GM06990 (cell line): ENCODE data around the gene VILL.
"Not testable (repeated sequence)": the region's sequence is repeated elsewhere in the genome, so short reads cannot be mapped to it uniquely, and the experiment has no call there.

Experiments used
- DNase-seq: peaks from one replicate; pipeline ENCODE4 v3.0.0-alpha.2; 2011; ENCODE audit not compliant: insufficient read length; ENCODE audit errors: extremely low read depth
- H3K27me3 ChIP-seq: replicated peaks from 2 replicates; pipeline ENCODE4 v1.6.0; 2011; ENCODE audit warnings: low read length; ENCODE audit not compliant: control insufficient read depth, insufficient read depth
- H3K36me3 ChIP-seq: 2 replicates; pipeline ENCODE4 v1.5.1; 2011; ENCODE audit warnings: low read length; ENCODE audit not compliant: control insufficient read depth, insufficient read depth
- H3K4me3 ChIP-seq: replicated peaks from 2 replicates; pipeline ENCODE4 v1.5.1; 2011; ENCODE audit warnings: low read depth, mild to moderate bottlenecking, control low read depth, low read length
- TF ChIP-seq, protein P1 (sequence below): IDR thresholded peaks from 2 replicates; pipeline ENCODE4 v1.5.1; 2011; ENCODE audit warnings: low read length, control low read depth, mild to moderate bottlenecking, inconsistent platforms; ENCODE audit not compliant: insufficient read depth, poor library complexity, severe bottlenecking

VILL gene

GRCh38 chr3:38043486-38043885, 52.9 kb downstream of the VILL start:
- no peaks in the 10 kb centered on the region; the same call in 1 of the 2 replicates for H3K27me3 ChIP-seq
- H3K36me3 ChIP-seq, result no peaks in the 10 kb centered on the region
- DNase-seq, result no peak
- H3K4me3 ChIP-seq, result no peak overlapping the region
- TF ChIP-seq, protein P1, sequence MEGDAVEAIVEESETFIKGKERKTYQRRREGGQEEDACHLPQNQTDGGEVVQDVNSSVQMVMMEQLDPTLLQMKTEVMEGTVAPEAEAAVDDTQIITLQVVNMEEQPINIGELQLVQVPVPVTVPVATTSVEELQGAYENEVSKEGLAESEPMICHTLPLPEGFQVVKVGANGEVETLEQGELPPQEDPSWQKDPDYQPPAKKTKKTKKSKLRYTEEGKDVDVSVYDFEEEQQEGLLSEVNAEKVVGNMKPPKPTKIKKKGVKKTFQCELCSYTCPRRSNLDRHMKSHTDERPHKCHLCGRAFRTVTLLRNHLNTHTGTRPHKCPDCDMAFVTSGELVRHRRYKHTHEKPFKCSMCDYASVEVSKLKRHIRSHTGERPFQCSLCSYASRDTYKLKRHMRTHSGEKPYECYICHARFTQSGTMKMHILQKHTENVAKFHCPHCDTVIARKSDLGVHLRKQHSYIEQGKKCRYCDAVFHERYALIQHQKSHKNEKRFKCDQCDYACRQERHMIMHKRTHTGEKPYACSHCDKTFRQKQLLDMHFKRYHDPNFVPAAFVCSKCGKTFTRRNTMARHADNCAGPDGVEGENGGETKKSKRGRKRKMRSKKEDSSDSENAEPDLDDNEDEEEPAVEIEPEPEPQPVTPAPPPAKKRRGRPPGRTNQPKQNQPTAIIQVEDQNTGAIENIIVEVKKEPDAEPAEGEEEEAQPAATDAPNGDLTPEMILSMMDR, result no peak

GRCh38 chr3:38046027-38046426, 55.4 kb downstream of the VILL start:
- Histone ChIP-seq H3K36me3 (no peaks in the 10 kb centered on the region), H3K27me3 (no peaks in the 10 kb centered on the region), H3K4me3 (no peak overlapping the region)
- no peak for DNase-seq
- TF ChIP-seq, protein P1, result no peak

GRCh38 chr3:38046821-38047220, 56.2 kb downstream of the VILL start:
- Histone ChIP-seq H3K4me3 (no peak overlapping the region), H3K27me3 (no peaks in the 10 kb centered on the region), H3K36me3 (no peaks in the 10 kb centered on the region)
- TF ChIP-seq, protein P1, result no peak
- DNase-seq, result no peak

GRCh38 chr3:38047896-38048295, 57.3 kb downstream of the VILL start:
- Histone ChIP-seq H3K27me3 (no peaks in the 10 kb centered on the region), H3K36me3 (no peaks in the 10 kb centered on the region), H3K4me3 (no peak overlapping the region)
- TF ChIP-seq, protein P1, result no peak
- DNase-seq, result no peak

DNA sequence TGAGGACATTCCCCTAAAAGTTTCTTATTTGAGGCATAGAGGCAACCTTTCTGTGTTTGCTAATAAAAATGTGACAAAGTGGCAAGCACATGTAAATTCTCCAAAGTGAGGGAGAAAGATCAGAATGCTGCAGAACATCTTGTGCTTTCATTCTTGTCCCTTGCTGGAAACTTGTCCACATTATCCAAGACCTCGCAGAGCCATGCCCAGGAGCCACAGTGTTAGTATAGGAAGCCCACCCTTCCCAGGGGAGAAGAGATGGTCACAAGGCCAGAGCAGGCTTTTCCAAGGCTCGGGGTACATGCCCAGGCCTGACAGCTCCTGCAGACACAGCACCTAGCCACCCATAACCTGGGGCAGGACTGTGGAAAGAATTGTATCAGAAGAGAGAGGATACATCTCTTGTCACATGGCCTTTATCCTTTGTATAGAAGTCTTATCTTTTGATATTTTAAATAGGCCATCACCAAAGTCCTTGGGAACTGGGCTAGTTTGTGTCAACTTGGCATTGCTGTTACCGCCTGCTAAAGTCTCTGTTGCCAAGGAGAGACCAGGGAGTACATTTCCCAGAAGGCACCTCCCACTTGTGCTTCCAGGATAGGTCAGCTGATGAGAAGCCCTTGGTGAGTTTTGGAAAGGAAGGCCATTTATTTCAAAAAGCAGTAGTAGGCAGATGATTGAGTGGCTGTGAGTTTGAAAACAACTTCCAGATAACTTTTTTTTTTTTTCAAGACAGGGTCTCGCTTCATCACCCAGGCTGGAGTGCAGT, 59.0 kb downstream of the VILL start:
- TF ChIP-seq, protein P1, result no peak
- no peak for DNase-seq
- H3K27me3 ChIP-seq, result no peaks in the 10 kb centered on the region
- H3K4me3 ChIP-seq, result no peak overlapping the region
- H3K36me3 ChIP-seq, result no peaks in the 10 kb centered on the region

GRCh38 chr3:38051131-38051530, 60.5 kb downstream of the VILL start:
- TF ChIP-seq, protein P1, result no peak
- H3K27me3 ChIP-seq, result no peaks in the 10 kb centered on the region
- H3K4me3 ChIP-seq, result no peak overlapping the region
- H3K36me3 ChIP-seq, result no peaks in the 10 kb centered on the region
- DNase-seq, result no peak

GRCh38 chr3:38053286-38053685, 62.7 kb downstream of the VILL start:
- H3K27me3 ChIP-seq, H3K4me3 ChIP-seq, DNase-seq: not testable (repeated sequence)

GRCh38 chr3:38053813-38054498, 63.4 kb downstream of the VILL start:
- not testable (repeated sequence) for H3K4me3 ChIP-seq, DNase-seq, H3K27me3 ChIP-seq, H3K36me3 ChIP-seq

More at GRCh38 chr3:38053286-38053685, 62.7 kb downstream of the VILL start:
- H3K36me3 ChIP-seq, result not testable (repeated sequence)
